Measurements from ENCODE around the gene PDZD7.
"Not testable (repeated sequence)": the region's sequence is repeated elsewhere in the genome, so short reads cannot be mapped to it uniquely, and the experiment has no call there.

Gene PDZD7

DNA sequence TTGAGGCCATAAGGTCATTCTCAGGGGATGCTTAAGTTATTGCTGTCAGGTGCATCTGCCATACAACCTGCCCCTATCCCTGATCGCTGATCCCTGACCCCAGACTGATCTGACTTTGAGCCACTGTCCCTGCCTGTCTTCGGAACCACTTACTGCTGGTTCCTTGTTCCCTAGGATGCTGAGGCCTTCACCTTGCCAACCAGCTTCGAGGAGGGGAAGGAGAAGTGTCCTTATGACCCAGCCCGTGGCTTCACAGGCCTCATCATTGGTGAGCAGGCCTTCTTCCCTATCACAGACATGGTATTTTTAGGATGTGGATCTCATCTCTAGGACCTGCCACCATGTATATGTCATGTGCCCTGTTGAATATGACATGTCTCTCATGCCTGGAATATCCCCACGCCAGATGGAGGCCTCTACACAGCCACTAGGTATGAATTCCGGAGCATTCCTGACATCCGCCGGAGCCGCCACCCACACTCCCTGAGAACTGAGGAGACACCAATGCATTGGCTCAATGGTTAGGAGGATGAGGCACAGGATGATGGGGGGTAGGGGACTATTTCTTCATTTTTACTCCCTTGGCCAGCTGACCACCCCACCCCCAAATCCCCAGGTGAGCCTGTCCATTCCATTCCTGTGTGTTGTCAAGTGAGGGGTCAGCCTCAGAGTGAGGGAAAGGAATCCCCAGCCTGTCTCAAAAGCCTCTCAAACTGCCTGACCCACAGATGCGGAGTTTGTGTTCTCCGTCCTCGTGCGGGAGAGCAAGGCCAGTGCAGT, 52.6 kb downstream of the PDZD7 start:
- TF ChIP-seq, protein P1, sequence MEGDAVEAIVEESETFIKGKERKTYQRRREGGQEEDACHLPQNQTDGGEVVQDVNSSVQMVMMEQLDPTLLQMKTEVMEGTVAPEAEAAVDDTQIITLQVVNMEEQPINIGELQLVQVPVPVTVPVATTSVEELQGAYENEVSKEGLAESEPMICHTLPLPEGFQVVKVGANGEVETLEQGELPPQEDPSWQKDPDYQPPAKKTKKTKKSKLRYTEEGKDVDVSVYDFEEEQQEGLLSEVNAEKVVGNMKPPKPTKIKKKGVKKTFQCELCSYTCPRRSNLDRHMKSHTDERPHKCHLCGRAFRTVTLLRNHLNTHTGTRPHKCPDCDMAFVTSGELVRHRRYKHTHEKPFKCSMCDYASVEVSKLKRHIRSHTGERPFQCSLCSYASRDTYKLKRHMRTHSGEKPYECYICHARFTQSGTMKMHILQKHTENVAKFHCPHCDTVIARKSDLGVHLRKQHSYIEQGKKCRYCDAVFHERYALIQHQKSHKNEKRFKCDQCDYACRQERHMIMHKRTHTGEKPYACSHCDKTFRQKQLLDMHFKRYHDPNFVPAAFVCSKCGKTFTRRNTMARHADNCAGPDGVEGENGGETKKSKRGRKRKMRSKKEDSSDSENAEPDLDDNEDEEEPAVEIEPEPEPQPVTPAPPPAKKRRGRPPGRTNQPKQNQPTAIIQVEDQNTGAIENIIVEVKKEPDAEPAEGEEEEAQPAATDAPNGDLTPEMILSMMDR (IDR thresholded peaks at IDR 0.05; ENCODE audit: borderline replicate concordance, control extremely low read depth, extremely low read depth, insufficient read depth, missing control alignments) = no peak
- in situ Hi-C loops (cut with MboI; ENCODE audit: low sequenced_read_pairs, unreplicated experiment) = no loop called here
- DNase-seq (ENCODE audit: low spot score) = no peak

DNA sequence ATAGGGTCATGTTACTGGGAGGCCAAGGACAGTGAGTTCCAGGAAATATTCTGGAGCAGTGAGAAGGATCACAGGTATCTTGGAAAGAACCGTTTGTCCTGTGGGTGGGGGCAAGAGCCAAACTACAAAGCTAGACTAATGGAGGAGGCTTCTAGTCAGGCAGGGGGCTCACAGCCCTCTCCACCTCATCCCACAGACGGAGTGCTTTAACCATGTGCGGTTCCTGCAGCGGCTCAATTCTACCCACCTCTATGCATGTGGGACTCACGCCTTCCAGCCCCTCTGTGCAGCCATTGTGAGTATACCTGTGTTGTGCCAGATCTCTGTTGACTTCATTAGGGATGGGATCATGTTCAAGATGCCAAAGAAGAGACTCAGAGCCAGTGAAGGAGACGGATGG, 53.5 kb downstream of the PDZD7 start:
- DNase-seq (ENCODE audit: low spot score) = no peak
- in situ Hi-C loops (cut with MboI; ENCODE audit: low sequenced_read_pairs, unreplicated experiment) = no loop called here
- TF ChIP-seq, protein P1 (IDR thresholded peaks at IDR 0.05; ENCODE audit: borderline replicate concordance, control extremely low read depth, extremely low read depth, insufficient read depth, missing control alignments) = no peak

DNA sequence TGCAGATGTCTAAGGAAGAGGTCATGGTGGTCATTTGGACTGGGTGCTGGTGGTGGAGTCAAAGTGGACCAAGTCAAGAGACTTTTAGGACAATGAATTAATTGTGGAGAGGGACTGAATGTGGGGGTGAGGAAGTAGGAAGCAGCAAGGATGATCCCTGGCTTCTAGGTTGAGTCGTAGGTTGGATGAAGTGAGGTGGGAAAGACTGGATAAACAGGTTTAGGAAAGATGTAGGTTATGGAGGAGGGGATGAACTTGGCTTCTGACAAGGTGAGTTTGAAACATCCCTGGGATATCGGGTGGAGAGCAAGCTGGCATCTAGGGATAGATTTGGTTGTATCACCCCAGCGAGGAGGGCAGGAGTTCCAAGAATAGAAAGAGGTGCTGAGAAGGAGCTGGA, 54.0 kb downstream of the PDZD7 start:
- DNase-seq (ENCODE audit: low spot score) = no peak
- TF ChIP-seq, protein P1 (IDR thresholded peaks at IDR 0.05; ENCODE audit: borderline replicate concordance, control extremely low read depth, extremely low read depth, insufficient read depth, missing control alignments) = no peak
- in situ Hi-C loops (cut with MboI; ENCODE audit: low sequenced_read_pairs, unreplicated experiment) = no loop called here

DNA sequence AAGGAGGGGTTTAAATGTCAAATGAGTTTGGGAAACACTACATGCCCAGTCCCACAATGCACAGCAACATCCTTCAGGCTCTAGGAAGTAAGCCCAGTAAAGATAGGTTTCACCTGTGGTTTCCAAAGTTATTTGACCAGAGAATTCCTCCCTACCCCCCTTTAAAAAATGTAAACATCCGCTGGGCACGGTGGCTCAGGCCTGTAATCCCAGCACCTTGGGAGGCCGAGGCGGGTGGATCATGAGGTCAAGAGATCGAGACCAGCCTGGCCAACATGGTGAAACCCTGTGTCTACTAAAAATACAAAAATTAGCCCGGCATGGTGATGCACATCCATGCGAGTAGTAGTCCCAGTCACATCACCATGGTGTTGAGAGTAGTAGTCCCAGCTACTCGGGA, 55.5 kb downstream of the PDZD7 start:
- in situ Hi-C loops (cut with MboI; ENCODE audit: low sequenced_read_pairs, unreplicated experiment); DNase-seq (ENCODE audit: low spot score): not testable (repeated sequence)

- DNase-seq (ENCODE audit: low spot score) = no peak
- in situ Hi-C loops (cut with MboI; ENCODE audit: low sequenced_read_pairs, unreplicated experiment) = no loop called here
- TF ChIP-seq, protein P1 (IDR thresholded peaks at IDR 0.05; ENCODE audit: borderline replicate concordance, control extremely low read depth, extremely low read depth, insufficient read depth, missing control alignments) = no peak
Measured at GRCh38 chr10:100972904-100973535, 57.9 kb downstream of the PDZD7 start.

GRCh38 chr10:100972115-100972903, 58.6 kb downstream of the PDZD7 start:
- in situ Hi-C loops (cut with MboI; ENCODE audit: low sequenced_read_pairs, unreplicated experiment) = no loop called here
- TF ChIP-seq, protein P1 (IDR thresholded peaks at IDR 0.05; ENCODE audit: borderline replicate concordance, control extremely low read depth, extremely low read depth, insufficient read depth, missing control alignments) = no peak
- DNase-seq (ENCODE audit: low spot score) = no peak

All from GM13976 (cell line).